ENCODE data around the gene GIPC1. TPM values are rescaled to one million over a fixed set of nuclear protein-coding genes. Genes with fewer than 3 reads are reported as not detected.
A peak's percentile ranks its signal among the peaks of the same experiment; 100 is the strongest.

Gene GIPC1
- total and polyA plus RNA-seq, 9 of the 15 experiments (the other 6 are each of a cell fraction or from before 2014, with no cell fraction given): 0.49 to 54.7 (median 24.8) TPM

DNA sequence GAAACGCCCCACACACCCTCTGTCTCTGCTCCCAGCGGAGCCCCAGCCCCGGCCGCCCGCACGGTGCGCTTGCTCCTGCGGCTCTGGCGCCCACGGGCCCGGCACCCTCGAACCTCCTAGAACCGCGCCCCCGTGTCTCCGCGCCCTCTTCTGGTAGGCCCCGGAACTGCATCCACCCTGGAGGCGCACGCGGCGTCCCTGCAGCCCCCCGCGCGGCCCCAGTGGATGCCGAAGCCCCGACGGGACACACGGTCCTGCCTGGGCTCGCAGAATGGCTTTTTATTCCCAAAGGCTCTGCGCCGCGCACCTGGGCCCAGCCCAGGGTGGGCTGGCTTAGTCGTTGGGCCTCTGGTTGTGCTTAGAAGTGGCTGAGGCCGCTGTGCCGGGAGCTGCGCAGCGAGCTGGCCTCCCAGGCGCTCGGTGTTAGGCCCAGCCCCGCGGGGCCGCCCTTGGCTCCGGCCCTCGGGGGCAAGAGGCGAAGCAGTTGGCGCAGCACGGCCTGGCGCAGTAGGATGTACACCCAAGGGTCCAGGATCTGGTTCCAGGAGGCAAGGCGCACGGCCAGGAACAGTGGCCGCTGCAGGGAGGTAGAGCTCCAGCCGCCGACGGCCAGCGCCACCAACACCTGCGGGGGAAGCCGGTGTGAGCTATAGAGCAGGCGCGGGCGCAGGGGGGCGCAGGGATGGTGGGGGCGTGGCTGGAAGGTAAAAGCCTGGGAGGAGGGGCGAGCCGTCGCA lies 23.6 kb downstream of the GIPC1 start (continued):
- no peak for TF ChIP-seq POLR2AphosphoS5 (IDR thresholded peaks at IDR 0.05; ENCODE audit: control insufficient read depth, insufficient read depth, low read depth, low read length)
- TF ChIP-seq ASH1L (IDR thresholded peaks at IDR 0.05; ENCODE audit: borderline replicate concordance, low read depth, partially characterized antibody): no peak
- TF ChIP-seq, protein P1, sequence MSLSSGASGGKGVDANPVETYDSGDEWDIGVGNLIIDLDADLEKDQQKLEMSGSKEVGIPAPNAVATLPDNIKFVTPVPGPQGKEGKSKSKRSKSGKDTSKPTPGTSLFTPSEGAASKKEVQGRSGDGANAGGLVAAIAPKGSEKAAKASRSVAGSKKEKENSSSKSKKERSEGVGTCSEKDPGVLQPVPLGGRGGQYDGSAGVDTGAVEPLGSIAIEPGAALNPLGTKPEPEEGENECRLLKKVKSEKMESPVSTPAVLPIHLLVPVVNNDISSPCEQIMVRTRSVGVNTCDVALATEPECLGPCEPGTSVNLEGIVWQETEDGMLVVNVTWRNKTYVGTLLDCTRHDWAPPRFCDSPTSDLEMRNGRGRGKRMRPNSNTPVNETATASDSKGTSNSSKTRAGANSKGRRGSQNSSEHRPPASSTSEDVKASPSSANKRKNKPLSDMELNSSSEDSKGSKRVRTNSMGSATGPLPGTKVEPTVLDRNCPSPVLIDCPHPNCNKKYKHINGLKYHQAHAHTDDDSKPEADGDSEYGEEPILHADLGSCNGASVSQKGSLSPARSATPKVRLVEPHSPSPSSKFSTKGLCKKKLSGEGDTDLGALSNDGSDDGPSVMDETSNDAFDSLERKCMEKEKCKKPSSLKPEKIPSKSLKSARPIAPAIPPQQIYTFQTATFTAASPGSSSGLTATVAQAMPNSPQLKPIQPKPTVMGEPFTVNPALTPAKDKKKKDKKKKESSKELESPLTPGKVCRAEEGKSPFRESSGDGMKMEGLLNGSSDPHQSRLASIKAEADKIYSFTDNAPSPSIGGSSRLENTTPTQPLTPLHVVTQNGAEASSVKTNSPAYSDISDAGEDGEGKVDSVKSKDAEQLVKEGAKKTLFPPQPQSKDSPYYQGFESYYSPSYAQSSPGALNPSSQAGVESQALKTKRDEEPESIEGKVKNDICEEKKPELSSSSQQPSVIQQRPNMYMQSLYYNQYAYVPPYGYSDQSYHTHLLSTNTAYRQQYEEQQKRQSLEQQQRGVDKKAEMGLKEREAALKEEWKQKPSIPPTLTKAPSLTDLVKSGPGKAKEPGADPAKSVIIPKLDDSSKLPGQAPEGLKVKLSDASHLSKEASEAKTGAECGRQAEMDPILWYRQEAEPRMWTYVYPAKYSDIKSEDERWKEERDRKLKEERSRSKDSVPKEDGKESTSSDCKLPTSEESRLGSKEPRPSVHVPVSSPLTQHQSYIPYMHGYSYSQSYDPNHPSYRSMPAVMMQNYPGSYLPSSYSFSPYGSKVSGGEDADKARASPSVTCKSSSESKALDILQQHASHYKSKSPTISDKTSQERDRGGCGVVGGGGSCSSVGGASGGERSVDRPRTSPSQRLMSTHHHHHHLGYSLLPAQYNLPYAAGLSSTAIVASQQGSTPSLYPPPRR (CRISPR knock-in tag; IDR thresholded peaks at IDR 0.05; ENCODE audit: borderline replicate concordance): no peak
- TF ChIP-seq, protein P2, sequence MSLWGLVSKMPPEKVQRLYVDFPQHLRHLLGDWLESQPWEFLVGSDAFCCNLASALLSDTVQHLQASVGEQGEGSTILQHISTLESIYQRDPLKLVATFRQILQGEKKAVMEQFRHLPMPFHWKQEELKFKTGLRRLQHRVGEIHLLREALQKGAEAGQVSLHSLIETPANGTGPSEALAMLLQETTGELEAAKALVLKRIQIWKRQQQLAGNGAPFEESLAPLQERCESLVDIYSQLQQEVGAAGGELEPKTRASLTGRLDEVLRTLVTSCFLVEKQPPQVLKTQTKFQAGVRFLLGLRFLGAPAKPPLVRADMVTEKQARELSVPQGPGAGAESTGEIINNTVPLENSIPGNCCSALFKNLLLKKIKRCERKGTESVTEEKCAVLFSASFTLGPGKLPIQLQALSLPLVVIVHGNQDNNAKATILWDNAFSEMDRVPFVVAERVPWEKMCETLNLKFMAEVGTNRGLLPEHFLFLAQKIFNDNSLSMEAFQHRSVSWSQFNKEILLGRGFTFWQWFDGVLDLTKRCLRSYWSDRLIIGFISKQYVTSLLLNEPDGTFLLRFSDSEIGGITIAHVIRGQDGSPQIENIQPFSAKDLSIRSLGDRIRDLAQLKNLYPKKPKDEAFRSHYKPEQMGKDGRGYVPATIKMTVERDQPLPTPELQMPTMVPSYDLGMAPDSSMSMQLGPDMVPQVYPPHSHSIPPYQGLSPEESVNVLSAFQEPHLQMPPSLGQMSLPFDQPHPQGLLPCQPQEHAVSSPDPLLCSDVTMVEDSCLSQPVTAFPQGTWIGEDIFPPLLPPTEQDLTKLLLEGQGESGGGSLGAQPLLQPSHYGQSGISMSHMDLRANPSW (CRISPR knock-in tag; IDR thresholded peaks at IDR 0.05): 0 out of 2 replicates have a peak, but pooled peaks have one; percentile 43
- no peak for TF ChIP-seq YBX1 (IDR thresholded peaks at IDR 0.05)
- TF ChIP-seq SMARCC2 (IDR thresholded peaks at IDR 0.05; ENCODE audit: low read depth): no peak
- no peak for TF ChIP-seq CBFB (CRISPR knock-in tag; IDR thresholded peaks at IDR 0.05)
- TF ChIP-seq, protein P3, sequence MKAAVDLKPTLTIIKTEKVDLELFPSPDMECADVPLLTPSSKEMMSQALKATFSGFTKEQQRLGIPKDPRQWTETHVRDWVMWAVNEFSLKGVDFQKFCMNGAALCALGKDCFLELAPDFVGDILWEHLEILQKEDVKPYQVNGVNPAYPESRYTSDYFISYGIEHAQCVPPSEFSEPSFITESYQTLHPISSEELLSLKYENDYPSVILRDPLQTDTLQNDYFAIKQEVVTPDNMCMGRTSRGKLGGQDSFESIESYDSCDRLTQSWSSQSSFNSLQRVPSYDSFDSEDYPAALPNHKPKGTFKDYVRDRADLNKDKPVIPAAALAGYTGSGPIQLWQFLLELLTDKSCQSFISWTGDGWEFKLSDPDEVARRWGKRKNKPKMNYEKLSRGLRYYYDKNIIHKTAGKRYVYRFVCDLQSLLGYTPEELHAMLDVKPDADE (conservative IDR thresholded peaks at IDR 0.05; ENCODE audit: control insufficient read depth, low read depth, low read length): 0 out of 2 replicates have a peak, but pooled peaks have one; percentile 20
- no peak for TF ChIP-seq ZKSCAN1 (IDR thresholded peaks at IDR 0.05; ENCODE audit: low read depth, low read length)
- TF ChIP-seq, protein P4, sequence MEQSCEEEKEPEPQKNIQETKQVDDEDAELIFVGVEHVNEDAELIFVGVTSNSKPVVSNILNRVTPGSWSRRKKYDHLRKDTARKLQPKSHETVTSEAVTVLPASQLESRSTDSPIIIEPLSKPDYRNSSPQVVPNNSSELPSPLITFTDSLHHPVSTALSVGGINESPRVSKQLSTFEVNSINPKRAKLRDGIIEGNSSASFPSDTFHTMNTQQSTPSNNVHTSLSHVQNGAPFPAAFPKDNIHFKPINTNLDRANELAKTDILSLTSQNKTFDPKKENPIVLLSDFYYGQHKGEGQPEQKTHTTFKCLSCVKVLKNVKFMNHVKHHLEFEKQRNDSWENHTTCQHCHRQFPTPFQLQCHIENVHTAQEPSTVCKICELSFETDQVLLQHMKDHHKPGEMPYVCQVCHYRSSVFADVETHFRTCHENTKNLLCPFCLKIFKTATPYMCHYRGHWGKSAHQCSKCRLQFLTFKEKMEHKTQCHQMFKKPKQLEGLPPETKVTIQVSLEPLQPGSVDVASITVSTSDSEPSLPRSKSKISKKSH (CRISPR knock-in tag; IDR thresholded peaks at IDR 0.05): no peak
- no peak for TF ChIP-seq RNF2 (IDR thresholded peaks at IDR 0.05)
- TF ChIP-seq TRIM24 (IDR thresholded peaks at IDR 0.05): no peak
- no peak for TF ChIP-seq NFYB (IDR thresholded peaks at IDR 0.05; ENCODE audit: extremely low read depth, insufficient read length)
- TF ChIP-seq ZBTB17 (CRISPR knock-in tag; IDR thresholded peaks at IDR 0.05): peak; percentile 68; the same call in 1 of the 2 replicates
- TF ChIP-seq ZNF347 (CRISPR knock-in tag; IDR thresholded peaks at IDR 0.05; ENCODE audit: low read depth): no peak
- TF ChIP-seq HNRNPUL1 (IDR thresholded peaks at IDR 0.05; ENCODE audit: low read length): no peak
- TF ChIP-seq ZNF589 (CRISPR knock-in tag; IDR thresholded peaks at IDR 0.05; ENCODE audit: low read depth): no peak
- no peak for TF ChIP-seq ARHGAP35 (IDR thresholded peaks at IDR 0.05; ENCODE audit: partially characterized antibody)
- TF ChIP-seq POLR2A (conservative IDR thresholded peaks at IDR 0.05): peak; percentile 55

Data from K562 (cell line).